NT2/D1 (cell line): Measurements from ENCODE around the gene FAM219B.

Source experiments
- DNase-seq: peaks from one replicate; pipeline ENCODE4 v3.0.0-alpha.2; 2011; ENCODE audit warnings: low read depth, low spot score
- H3K27me3 ChIP-seq: 2 replicates; pipeline ENCODE4 v1.6.0; 2011; ENCODE audit warnings: mild to moderate bottlenecking; ENCODE audit not compliant: insufficient read length, insufficient read depth
- H3K36me3 ChIP-seq: 2 replicates; pipeline ENCODE4 v1.6.1; 2011; ENCODE audit warnings: mild to moderate bottlenecking, low read length, mixed read lengths; ENCODE audit not compliant: insufficient read depth, insufficient read length
- H3K4me1 ChIP-seq: 2 replicates; pipeline ENCODE4 v1.5.1; 2011; ENCODE audit not compliant: insufficient read depth, insufficient read length
- H3K4me3 ChIP-seq: 2 replicates; pipeline ENCODE4 v1.5.1; 2011; ENCODE audit warnings: low read depth; ENCODE audit not compliant: insufficient read length
- H3K9ac ChIP-seq: 2 replicates; pipeline ENCODE4 v1.6.0; 2011; ENCODE audit warnings: low read depth; ENCODE audit not compliant: insufficient read length
- H3K9me3 ChIP-seq: 2 replicates; pipeline ENCODE4 v1.5.1; 2011; ENCODE audit warnings: mild to moderate bottlenecking, low read length; ENCODE audit not compliant: insufficient read depth
- SUZ12 ChIP-seq: IDR thresholded peaks from 2 replicates; pipeline ENCODE4 v1.6.1; 2011; ENCODE audit not compliant: insufficient read length, insufficient read depth; ENCODE audit errors: extremely low read depth
- YY1 ChIP-seq: IDR thresholded peaks from 2 replicates; pipeline ENCODE4 v1.6.1; 2011; ENCODE audit not compliant: insufficient read length, insufficient read depth
- ZNF274 ChIP-seq: IDR thresholded peaks from 2 replicates; pipeline ENCODE4 v1.6.1; 2011; ENCODE audit warnings: mild to moderate bottlenecking, low read depth, low read length

The FAM219B gene

DNA sequence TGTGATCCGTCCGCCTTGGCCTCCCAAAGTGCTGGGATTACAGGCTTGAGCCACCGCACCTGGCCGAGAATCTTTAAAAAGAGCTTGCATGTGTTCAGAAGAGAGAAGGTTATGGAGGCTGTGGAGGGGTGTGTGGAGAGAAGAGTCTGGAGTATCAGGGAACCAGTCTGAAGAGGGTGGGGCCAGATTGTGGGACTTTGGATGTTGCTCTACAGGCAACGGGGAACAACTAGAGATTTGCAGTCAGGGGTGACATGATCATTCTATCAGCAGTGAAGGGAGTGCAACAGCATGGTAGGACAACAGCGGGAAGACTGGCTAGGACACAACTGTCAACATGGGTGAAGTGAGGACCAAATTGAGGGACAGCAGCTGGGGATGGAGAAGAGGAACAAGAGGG is 42.4 kb downstream of the FAM219B start:
- H3K9ac ChIP-seq: no peak overlapping the region
- peaks cover 16% of the 10 kb centered on the region for H3K9me3 ChIP-seq
- DNase-seq: no peak
- TF ChIP-seq SUZ12 (no peak), ZNF274 (no peak), YY1 (no peak)
- H3K36me3 ChIP-seq: peaks cover 18% of the 10 kb centered on the region
- no peaks in the 10 kb centered on the region for H3K4me1 ChIP-seq
- H3K27me3 ChIP-seq: no peaks in the 10 kb centered on the region
- H3K4me3 ChIP-seq: no peak overlapping the region

DNA sequence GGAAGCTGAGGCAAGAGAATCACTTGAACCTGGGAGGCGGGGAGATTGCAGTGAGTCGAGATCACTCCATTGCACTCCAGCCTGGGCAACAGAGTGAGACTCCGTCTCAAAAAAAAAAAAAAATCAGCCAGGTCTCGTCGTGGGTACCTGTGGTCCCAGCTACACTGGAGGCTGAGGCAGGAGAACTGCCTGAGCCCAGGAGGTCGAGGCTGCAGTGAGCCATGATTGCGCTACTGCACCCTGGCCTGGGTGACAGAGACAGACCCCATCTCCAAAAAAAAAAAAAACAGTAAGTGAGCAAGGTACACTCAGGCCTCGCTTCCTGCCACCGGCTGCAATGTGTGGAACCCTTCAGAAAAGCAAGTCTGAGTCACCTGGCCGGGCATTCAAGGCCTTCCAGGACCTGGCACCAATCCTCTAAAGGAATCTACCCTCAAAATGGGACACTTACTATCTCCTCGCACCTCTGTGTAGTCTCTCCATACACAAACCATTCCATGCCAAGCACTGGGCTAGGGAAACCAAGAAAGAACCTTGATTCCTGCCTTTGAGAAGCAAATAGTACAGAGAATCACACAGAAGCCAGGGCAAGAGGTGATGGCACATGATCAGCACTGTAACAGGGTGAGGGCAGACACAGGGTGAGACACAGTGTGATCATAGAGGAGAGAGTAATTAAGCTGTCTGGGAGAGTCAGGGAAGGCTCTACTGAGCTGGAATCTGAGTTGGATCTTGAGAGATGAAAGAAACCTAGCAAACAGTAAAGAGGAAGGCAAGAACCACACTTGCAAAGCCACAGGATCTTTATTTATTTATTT is 43.2 kb downstream of the FAM219B start:
- no peak for DNase-seq
- Histone ChIP-seq H3K4me3 (no peak overlapping the region), H3K36me3 (peaks cover 18% of the 10 kb centered on the region), H3K4me1 (no peaks in the 10 kb centered on the region), H3K9ac (no peak overlapping the region), H3K27me3 (no peaks in the 10 kb centered on the region), H3K9me3 (peaks cover 12% of the 10 kb centered on the region)
- no peak for TF ChIP-seq YY1

DNA sequence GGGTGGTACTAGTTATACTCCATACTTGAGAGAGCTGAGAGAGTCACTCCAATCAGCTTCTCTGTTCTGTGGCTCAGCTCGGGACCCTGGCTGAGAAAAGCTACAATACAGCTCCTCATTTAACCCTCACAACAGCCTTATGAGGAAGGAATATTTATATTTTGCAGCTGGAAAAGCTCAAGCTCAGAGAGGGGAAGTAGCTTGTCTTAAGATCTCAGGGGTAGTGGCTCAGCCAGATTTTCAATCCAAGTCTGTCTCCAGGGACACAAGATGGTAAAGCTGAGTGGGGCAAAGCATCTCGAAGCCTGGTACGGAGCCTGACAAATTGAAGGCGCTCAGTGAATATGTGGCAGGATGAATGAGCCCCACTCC is 48.3 kb downstream of the FAM219B start:
- no peak for DNase-seq
- H3K9ac ChIP-seq: no peak overlapping the region
- peaks cover 22% of the 10 kb centered on the region for H3K36me3 ChIP-seq
- H3K4me1 ChIP-seq: peaks cover 9% of the 10 kb centered on the region
- no peak for TF ChIP-seq YY1
- TF ChIP-seq SUZ12: no peak
- no peak for TF ChIP-seq ZNF274
- H3K9me3 ChIP-seq: no peaks in the 10 kb centered on the region
- H3K27me3 ChIP-seq: no peaks in the 10 kb centered on the region
- H3K4me3 ChIP-seq: no peak overlapping the region

DNA sequence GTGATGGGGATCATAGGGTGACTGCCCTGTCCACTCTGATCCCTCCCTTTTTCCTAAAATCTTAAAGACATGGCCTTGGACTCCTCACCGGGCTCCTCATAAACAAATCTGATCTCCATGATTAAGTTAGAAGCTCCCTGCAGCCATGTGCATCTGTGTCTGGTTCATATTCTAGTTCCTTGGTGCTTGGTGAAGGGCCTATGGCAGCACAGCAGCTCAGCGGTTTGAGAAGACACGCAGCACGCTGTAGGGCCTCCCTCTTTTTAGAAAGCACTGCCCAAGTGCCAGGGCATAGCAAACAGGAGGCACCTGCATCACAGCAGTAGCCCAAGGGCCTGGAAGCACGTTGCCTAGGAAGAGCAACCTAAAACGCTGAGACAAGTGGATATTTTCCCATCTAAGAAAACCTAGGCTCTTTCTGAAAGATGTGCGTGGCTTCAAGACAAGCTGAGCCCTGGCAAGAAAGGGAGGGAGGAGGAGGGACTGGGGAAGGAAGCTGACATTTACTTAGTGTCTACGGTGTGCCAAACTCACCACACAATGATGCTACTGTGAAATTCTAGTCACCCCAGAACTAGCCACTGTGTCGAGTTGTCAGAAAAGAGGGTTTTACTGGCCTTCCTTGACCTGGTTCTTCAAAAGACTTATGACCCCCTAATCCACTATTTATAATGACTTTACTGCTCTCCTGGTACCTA is 48.8 kb downstream of the FAM219B start:
- peaks cover 9% of the 10 kb centered on the region for H3K4me1 ChIP-seq
- peaks cover 27% of the 10 kb centered on the region for H3K36me3 ChIP-seq

DNA sequence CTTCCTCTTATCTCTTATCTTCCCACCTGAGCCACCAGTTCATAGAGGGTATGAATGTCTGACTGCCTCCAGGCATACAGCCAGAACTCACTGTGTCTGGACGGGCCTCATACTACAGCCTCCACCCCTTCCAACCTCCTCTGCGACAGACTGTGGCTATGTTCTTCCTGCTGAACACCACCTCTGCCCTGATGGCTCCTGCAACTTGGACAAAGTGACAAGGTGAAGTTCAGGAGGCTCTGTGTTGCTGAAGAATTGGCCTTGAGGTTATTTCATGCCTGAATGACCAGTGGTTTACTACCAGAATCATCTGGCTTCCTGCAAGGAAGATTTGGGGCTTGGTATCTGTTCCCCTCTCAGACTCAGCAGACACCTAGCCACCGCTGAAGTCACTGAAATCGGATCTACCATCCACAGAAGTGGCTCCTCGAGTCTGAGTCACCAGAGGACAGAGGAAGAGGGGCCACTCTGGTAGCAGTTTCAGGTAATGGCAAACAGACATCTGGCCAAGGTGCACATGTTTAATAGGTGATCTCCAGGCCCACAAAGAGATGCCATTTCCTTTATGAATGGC is 49.5 kb downstream of the FAM219B start:
- Histone ChIP-seq H3K4me1 (peaks cover 9% of the 10 kb centered on the region), H3K4me3 (no peak overlapping the region), H3K27me3 (no peaks in the 10 kb centered on the region), H3K9ac (no peak overlapping the region), H3K36me3 (peaks cover 34% of the 10 kb centered on the region), H3K9me3 (no peaks in the 10 kb centered on the region)
- DNase-seq: no peak
- no peak for TF ChIP-seq YY1
- no peak for TF ChIP-seq ZNF274
- no peak for TF ChIP-seq SUZ12

More for the DNA sequence above, 48.8 kb downstream of the FAM219B start:
- Histone ChIP-seq H3K27me3 (no peaks in the 10 kb centered on the region), H3K9me3 (no peaks in the 10 kb centered on the region), H3K4me3 (no peak overlapping the region), H3K9ac (no peak overlapping the region)
- no peak for DNase-seq
- TF ChIP-seq ZNF274 (no peak), SUZ12 (no peak), YY1 (no peak)

DNA sequence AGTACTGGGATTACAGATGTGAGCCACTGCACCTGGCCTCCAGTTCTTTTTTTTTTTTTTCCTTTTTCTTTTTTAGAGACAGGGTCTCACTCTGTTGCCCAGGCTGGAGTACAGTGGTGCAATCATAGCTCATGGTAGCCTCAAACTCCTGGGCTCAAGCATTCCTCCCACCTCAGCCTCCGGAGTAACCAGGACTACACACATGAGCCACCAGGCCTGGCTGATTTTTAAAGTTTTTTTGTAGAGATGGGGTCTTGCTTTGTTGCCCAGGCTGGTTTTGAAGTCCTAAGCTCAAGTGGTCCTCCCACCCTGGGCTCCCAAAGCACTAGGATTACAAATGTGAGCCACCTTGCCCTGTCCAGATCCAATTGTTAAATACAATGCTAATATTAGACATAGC is 50.1 kb downstream of the FAM219B start:
- Histone ChIP-seq H3K36me3 (peaks cover 40% of the 10 kb centered on the region), H3K9me3 (no peaks in the 10 kb centered on the region), H3K27me3 (no peaks in the 10 kb centered on the region), H3K4me3 (no peak overlapping the region), H3K4me1 (peaks cover 9% of the 10 kb centered on the region), H3K9ac (no peak overlapping the region)
- TF ChIP-seq SUZ12 (no peak), YY1 (no peak), ZNF274 (no peak)
- no peak for DNase-seq

DNA sequence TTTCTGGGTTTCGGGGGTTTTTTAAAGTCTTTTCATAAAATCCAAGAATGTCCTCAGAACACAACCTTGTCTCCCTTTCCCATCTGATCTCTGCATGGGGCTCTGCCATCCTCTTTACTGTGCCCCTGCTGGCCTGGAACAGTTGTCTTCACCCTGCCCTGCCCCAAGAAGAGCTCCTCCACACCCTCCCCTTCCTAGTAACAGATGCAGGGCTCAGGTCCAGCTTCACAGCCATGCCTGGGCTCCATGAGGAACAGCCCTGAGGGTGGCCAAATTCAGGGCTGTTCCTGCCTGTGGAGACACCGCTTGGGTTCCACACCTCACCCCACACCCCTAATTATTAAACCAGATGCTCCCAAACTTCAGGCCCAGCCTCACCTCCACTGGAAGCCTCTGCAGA is 50.8 kb downstream of the FAM219B start:
- Histone ChIP-seq H3K9ac (no peak overlapping the region), H3K4me1 (peaks cover 9% of the 10 kb centered on the region), H3K36me3 (peaks cover 47% of the 10 kb centered on the region), H3K27me3 (no peaks in the 10 kb centered on the region), H3K9me3 (no peaks in the 10 kb centered on the region), H3K4me3 (no peak overlapping the region)
- no peak for DNase-seq
- TF ChIP-seq YY1 (no peak), ZNF274 (no peak), SUZ12 (no peak)
